Small intestine (tissue), 7 donors: ENCODE measurements around the gene OARD1. TPM values are rescaled to one million over a fixed set of nuclear protein-coding genes. Genes with fewer than 3 reads are reported as not detected.

Source experiments
- DNase-seq, 2 donors: peaks; one replicate each; pipeline versions ENCODE4 v3.0.0 to v3.0.0-alpha.2; 2013
- FAIRE-seq: peaks from 2 replicates; lab custom pipeline; 2012; peaks lifted over from hg19 to GRCh38; lab: Jason Lieb, UNC
- H3K27ac ChIP-seq, 3 donors: one replicate each; pipeline ENCODE4 v1.5.1; 2013; ENCODE audit warnings: low read length in 2 of 3, mild to moderate bottlenecking in 2 of 3, control low read depth in 1 of 3, inconsistent platforms in 1 of 3, low read depth in 1 of 3, moderate library complexity in 1 of 3
- H3K27me3 ChIP-seq, 3 donors: one replicate each; pipeline ENCODE4 v1.6.1; 2013; ENCODE audit warnings: low read length in 3 of 3, inconsistent platforms in 1 of 3; ENCODE audit not compliant: control insufficient read depth in 3 of 3, insufficient read depth in 3 of 3
- H3K36me3 ChIP-seq, 3 donors: one replicate each; pipeline ENCODE4 v1.6.1; 2013; ENCODE audit warnings: low read length in 3 of 3, inconsistent platforms in 1 of 3, low read depth in 1 of 3, mild to moderate bottlenecking in 1 of 3, moderate library complexity in 1 of 3; ENCODE audit not compliant: control insufficient read depth in 3 of 3, insufficient read depth in 2 of 3
- H3K4me1 ChIP-seq, 3 donors: one replicate each; pipeline ENCODE4 v1.6.1; 2013; ENCODE audit warnings: low read length in 2 of 3, inconsistent platforms in 1 of 3, low read depth in 1 of 3, mild to moderate bottlenecking in 1 of 3, moderate library complexity in 1 of 3; ENCODE audit not compliant: control insufficient read depth in 3 of 3, insufficient read depth in 2 of 3
- H3K4me3 ChIP-seq, 3 donors: one replicate each; pipeline ENCODE4 v1.5.1; 2013; ENCODE audit warnings: low read length in 3 of 3, control low read depth in 1 of 3, inconsistent platforms in 1 of 3, low read depth in 1 of 3, mild to moderate bottlenecking in 1 of 3, moderate library complexity in 1 of 3
- H3K9me3 ChIP-seq, 2 donors: one replicate each; pipeline ENCODE4 v1.6.1; 2013; ENCODE audit warnings: low read depth in 1 of 2, low read length in 1 of 2; ENCODE audit not compliant: control insufficient read depth in 2 of 2, insufficient read depth in 1 of 2
- WGBS, 3 donors: extraction: QIAGEN DNeasy Blood & Tissue Kit; methylation state at CpG; one replicate each; pipeline ENCODE4 v1.1.7; 2013; 5-methylcytosine and 5-hydroxymethylcytosine counted together
- polyA plus RNA-seq, 4 donors: library from polyadenylated mRNA; stranded (reverse) in 3 of 4; unstranded in 1 of 4; fragments of 200-250 nt in 3 of 4; fragments of 120-200 nt in 1 of 4; gene quantifications; one replicate each; pipeline versions ENCODE4 v1.2.1 to v1.2.3, GENCODE V29; 2013
- donor health status: healthy with polysubstance abuse.
- donor health status: control.
- donor health status: control.
- donor health status: Bipolar disorder and iron deficiency.
- donor health status: healthy.

The OARD1 gene
- polyA plus RNA-seq, 4 donors, result 31.3 to 78.1 (median 43.6) TPM

GRCh38 chr6:41080621-41081020, 8.5 kb upstream of the OARD1 start:
- DNase-seq, result no peak
- Histone ChIP-seq H3K27ac (peak overlapping the region in 1 of 3 donors; percentile 39), H3K36me3 (peaks cover 3 to 16% (median 10%) of the 10 kb centered on the region in 3 donors), H3K9me3 (no peaks in the 10 kb centered on the region), H3K4me1 (peaks cover 4 to 20% (median 4%) of the 10 kb centered on the region in 3 donors), H3K4me3 (no peak overlapping the region), H3K27me3 (no peaks in the 10 kb centered on the region)
- FAIRE-seq, result no peak
- WGBS, 3 donors, result 78 to 83% (median 80%) methylated on average over 2 of the region's 2 CpGs

DNA sequence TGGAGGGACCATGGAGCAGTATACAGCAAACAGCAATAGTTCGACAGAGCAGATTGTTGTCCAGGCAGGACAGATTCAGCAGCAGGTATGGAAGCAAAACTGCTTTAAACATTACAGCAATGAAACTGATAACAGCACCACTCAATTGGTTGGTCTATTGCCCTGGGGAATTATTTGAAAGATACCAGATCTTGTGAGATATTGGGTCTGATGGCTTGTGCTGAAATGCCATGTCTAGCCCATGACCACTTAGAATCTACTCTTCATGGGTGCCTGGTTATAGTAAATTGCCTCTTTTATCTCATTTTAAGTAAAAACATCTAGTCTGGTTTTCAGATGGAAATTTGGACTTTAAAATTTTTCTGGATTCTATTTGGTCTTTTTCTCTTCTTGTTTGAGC, 6.9 kb upstream of the OARD1 start:
- FAIRE-seq (no peak), DNase-seq (no peak)
- H3K9me3 ChIP-seq, result no peaks in the 10 kb centered on the region
- no peak overlapping the region for H3K4me3 ChIP-seq
- no peaks in the 10 kb centered on the region for H3K27me3 ChIP-seq
- no peak overlapping the region for H3K27ac ChIP-seq
- 73 to 84% (median 77%) methylated on average over 1 of the region's 1 CpG for whole genome bisulfite sequencing, 3 donors
- peaks cover 3 to 12% (median 10%) of the 10 kb centered on the region in 3 donors for H3K36me3 ChIP-seq
- H3K4me1 ChIP-seq, result peaks cover 4 to 30% (median 6%) of the 10 kb centered on the region in 3 donors

DNA sequence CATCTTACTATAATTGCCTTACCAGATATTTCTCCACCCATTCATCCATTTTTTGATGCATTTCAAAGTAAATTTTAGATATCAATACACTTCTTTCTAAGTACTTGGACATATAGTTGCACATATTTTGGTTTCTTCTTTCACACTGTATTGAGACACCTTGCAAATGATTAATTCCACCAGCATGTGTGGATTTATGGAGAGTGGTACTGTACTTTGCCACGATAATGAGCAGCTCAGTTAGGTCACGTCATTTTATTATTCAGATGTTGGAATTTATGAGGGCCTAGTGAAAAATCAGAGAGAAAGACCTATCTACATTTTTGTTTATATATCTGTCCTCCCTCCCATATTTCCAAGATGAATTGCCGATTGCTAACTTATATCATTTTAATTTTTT, 5.9 kb upstream of the OARD1 start:
- no peak overlapping the region for H3K27ac ChIP-seq
- peaks cover 3 to 9% (median 5%) of the 10 kb centered on the region in 3 donors for H3K36me3 ChIP-seq
- no peaks in the 10 kb centered on the region for H3K27me3 ChIP-seq
- DNase-seq (peak; percentile 59 to 66), FAIRE-seq (no peak)
- WGBS, 3 donors, result 22 to 66% (median 41%) methylated on average over 3 of the region's 3 CpGs
- no peak overlapping the region for H3K4me3 ChIP-seq
- peaks cover 4 to 30% (median 6%) of the 10 kb centered on the region in 3 donors for H3K4me1 ChIP-seq
- no peaks in the 10 kb centered on the region for H3K9me3 ChIP-seq

GRCh38 chr6:41077536-41077935, 5.4 kb upstream of the OARD1 start:
- H3K9me3 ChIP-seq, result no peaks in the 10 kb centered on the region
- H3K27ac ChIP-seq, result no peak overlapping the region
- no peak for DNase-seq
- WGBS, 3 donors, result 25 to 66% (median 48%) methylated on average over 2 of the region's 2 CpGs
- H3K4me1 ChIP-seq, result peaks cover 4 to 30% (median 6%) of the 10 kb centered on the region in 3 donors
- no peak overlapping the region for H3K4me3 ChIP-seq
- H3K36me3 ChIP-seq, result peaks cover 3 to 9% (median 5%) of the 10 kb centered on the region in 3 donors
- FAIRE-seq, result no peak
- no peaks in the 10 kb centered on the region for H3K27me3 ChIP-seq

DNA sequence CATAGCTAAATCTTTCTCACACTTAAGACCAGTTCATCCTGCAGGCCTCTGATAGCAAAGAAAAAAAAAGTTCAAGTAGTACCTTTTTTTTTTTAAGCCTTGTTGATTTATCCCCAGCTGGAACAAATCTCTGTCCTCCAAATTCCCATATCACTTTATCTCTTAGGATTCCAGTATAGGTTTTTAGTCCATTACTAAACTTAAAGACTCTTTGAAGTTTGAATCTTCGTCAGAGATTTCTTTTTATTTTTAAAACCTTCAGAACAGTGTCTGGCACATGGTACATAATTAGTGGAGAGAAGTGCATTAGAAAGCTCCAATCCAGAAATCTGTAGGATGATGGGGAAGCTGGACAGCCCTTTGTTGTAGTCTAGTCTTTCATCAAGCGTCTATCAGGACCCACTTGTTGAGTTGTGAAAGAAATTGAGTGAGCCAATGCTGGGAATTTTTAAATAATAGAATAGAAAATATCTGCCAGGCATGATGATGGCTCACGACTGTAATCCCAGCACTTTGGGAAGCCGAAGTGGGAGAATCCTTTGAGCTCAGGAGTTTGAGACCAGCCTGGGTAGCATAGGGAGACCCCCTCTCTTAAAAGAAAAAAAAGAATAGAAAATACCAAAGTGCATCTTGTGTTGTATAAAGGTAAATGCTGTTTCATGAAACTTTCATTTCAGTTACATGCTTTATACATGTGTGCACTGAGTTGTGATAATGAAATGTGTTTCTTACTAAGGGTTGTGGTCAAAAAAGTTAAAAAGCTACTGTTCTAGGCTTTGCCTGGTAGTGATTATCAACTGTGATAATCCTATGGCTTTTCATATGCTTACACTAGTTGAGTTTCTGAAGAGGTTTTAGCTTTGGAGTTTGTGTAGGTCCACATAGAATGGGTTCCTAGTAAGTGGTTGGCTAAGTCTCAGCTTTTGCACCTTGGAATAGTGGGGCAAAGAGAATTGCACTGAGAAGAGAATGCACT, 3.8 kb upstream of the OARD1 start:
- H3K36me3 ChIP-seq, result peaks cover 3 to 9% (median 5%) of the 10 kb centered on the region in 3 donors
- DNase-seq, result no peak
- H3K4me1 ChIP-seq, result peaks cover 5 to 30% (median 6%) of the 10 kb centered on the region in 3 donors
- FAIRE-seq, result no peak
- no peaks in the 10 kb centered on the region for H3K9me3 ChIP-seq
- H3K27ac ChIP-seq, result no peak overlapping the region
- H3K4me3 ChIP-seq, result no peak overlapping the region
- WGBS, 3 donors, result 69 to 77% (median 75%) methylated on average over 4 of the region's 4 CpGs
- no peaks in the 10 kb centered on the region for H3K27me3 ChIP-seq

GRCh38 chr6:41074692-41075436, 2.7 kb upstream of the OARD1 start:
- peak overlapping the region in 1 of 3 donors; percentile 96 for H3K27ac ChIP-seq
- FAIRE-seq (no peak), DNase-seq (no peak)
- H3K36me3 ChIP-seq, result peaks cover 0 to 3% (median 2%) of the 10 kb centered on the region in 3 donors
- no peaks in the 10 kb centered on the region for H3K9me3 ChIP-seq
- no peak overlapping the region for H3K4me3 ChIP-seq
- no peaks in the 10 kb centered on the region for H3K27me3 ChIP-seq
- peaks cover 6 to 30% (median 7%) of the 10 kb centered on the region in 3 donors for H3K4me1 ChIP-seq
- WGBS, 3 donors, result 15 to 41% (median 29%) methylated on average over 11 of the region's 11 CpGs

GRCh38 chr6:41073968-41074691, 2.0 kb upstream of the OARD1 start:
- H3K27me3 ChIP-seq, result no peaks in the 10 kb centered on the region
- H3K4me3 ChIP-seq, result peak overlapping the region; percentile 83 to 94 (median 90)
- FAIRE-seq (no peak), DNase-seq (peak; percentile 64 to 74)
- H3K36me3 ChIP-seq, result peaks cover 0 to 3% (median 0%) of the 10 kb centered on the region in 3 donors
- 1 to 5% (median 3%) methylated on average over 11 of the region's 11 CpGs for WGBS, 3 donors
- peaks cover 6 to 29% (median 7%) of the 10 kb centered on the region in 3 donors for H3K4me1 ChIP-seq
- no peaks in the 10 kb centered on the region for H3K9me3 ChIP-seq
- peak overlapping the region; percentile 95 to 99 (median 96) for H3K27ac ChIP-seq
